ENCODE data around the gene NPHP4. TPM values are rescaled to one million over a fixed set of nuclear protein-coding genes. Genes with fewer than 3 reads are reported as not detected.
A peak's percentile ranks its signal among the peaks of the same experiment; 100 is the strongest.

Gene NPHP4
- polyA plus RNA-seq, 2 of the 4 experiments (the other 2 are of a cell fraction) = 2.9 to 5.1 TPM

DNA sequence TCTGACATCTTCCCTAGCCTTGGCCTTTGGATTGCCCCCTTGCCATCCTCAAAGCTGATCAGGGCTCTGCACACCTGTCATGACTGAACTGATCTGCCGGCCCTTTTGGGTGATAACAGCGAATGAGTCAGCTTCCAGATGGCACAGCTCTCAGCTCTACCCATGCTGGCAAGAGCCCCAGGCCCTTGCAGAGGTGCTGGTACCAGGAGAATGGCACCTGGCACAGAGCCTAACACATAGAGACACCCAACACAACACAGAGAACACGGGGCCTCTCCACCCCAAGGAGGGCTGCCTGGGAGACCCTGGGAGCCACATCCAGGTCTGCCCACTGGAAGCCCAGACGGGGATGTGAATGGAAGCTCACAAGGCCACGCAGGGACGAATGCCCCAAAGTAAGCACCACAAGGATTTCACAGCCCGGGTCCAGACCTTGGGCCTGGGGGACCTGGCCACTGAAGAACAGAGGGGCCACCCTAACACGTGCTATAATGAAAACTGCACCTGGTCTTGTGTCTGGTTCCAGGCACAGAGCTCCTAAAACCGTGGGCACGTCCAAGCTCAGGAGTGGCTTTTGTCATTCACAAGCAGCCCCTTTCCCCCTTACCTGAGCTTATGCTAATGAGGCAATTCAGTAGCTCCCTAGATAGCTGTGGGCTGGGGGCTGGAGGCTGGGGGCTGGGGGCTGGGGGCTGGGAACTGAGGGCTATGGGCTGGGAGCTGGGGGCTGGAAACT, 160.5 kb downstream of the NPHP4 start:
- DNase-seq (ENCODE audit: low read depth in 1 of 2, low spot score in 1 of 2) = no peak
- Histone ChIP-seq H3K4me3 (no peak overlapping the region), H3K4me1 (no peaks in the 10 kb centered on the region), H3K4me2 (no peak overlapping the region), H3K9me3 (no peaks in the 10 kb centered on the region), H3K27ac (no peak overlapping the region)
- no peak for FAIRE-seq
- CTCF ChIA-PET = no interaction called here
- TF ChIP-seq EHMT2 (IDR thresholded peaks at IDR 0.05; ENCODE audit: low read depth) = no peak
- TF ChIP-seq TFCP2L1 (CRISPR knock-in tag; IDR thresholded peaks at IDR 0.05) = no peak
- TF ChIP-seq ZC3H11A (IDR thresholded peaks at IDR 0.05) = no peak
- no peak for TF ChIP-seq REST (IDR thresholded peaks at IDR 0.05)
- TF ChIP-seq CBX2 (IDR thresholded peaks at IDR 0.05; ENCODE audit: borderline replicate concordance, low read depth) = no peak
- no peak for TF ChIP-seq GATA3 (IDR thresholded peaks at IDR 0.05; ENCODE audit: borderline replicate concordance)
- no peak for TF ChIP-seq CBX8 (IDR thresholded peaks at IDR 0.05)
- no peak for TF ChIP-seq ZNF302 (CRISPR knock-in tag; IDR thresholded peaks at IDR 0.05)
- TF ChIP-seq, protein P1, sequence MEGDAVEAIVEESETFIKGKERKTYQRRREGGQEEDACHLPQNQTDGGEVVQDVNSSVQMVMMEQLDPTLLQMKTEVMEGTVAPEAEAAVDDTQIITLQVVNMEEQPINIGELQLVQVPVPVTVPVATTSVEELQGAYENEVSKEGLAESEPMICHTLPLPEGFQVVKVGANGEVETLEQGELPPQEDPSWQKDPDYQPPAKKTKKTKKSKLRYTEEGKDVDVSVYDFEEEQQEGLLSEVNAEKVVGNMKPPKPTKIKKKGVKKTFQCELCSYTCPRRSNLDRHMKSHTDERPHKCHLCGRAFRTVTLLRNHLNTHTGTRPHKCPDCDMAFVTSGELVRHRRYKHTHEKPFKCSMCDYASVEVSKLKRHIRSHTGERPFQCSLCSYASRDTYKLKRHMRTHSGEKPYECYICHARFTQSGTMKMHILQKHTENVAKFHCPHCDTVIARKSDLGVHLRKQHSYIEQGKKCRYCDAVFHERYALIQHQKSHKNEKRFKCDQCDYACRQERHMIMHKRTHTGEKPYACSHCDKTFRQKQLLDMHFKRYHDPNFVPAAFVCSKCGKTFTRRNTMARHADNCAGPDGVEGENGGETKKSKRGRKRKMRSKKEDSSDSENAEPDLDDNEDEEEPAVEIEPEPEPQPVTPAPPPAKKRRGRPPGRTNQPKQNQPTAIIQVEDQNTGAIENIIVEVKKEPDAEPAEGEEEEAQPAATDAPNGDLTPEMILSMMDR (IDR thresholded peaks at IDR 0.05) = no peak
- no peak for TF ChIP-seq POLR2A (IDR thresholded peaks at IDR 0.05; ENCODE audit: low read length)
- TF ChIP-seq ELK1 (IDR thresholded peaks at IDR 0.05; ENCODE audit: low read depth, low read length) = no peak
- no peak for TF ChIP-seq ESRRA (IDR thresholded peaks at IDR 0.05; ENCODE audit: borderline replicate concordance, low read length)
- TF ChIP-seq BHLHE40 (IDR thresholded peaks at IDR 0.05; ENCODE audit: low read depth, low read length) = no peak
- POLR2A ChIA-PET = no interaction called here
- no peak for ATAC-seq
- 19% methylated on average over 4 of the region's 10 CpGs for WGBS (ENCODE audit: missing lambda C conversion rate)

DNA sequence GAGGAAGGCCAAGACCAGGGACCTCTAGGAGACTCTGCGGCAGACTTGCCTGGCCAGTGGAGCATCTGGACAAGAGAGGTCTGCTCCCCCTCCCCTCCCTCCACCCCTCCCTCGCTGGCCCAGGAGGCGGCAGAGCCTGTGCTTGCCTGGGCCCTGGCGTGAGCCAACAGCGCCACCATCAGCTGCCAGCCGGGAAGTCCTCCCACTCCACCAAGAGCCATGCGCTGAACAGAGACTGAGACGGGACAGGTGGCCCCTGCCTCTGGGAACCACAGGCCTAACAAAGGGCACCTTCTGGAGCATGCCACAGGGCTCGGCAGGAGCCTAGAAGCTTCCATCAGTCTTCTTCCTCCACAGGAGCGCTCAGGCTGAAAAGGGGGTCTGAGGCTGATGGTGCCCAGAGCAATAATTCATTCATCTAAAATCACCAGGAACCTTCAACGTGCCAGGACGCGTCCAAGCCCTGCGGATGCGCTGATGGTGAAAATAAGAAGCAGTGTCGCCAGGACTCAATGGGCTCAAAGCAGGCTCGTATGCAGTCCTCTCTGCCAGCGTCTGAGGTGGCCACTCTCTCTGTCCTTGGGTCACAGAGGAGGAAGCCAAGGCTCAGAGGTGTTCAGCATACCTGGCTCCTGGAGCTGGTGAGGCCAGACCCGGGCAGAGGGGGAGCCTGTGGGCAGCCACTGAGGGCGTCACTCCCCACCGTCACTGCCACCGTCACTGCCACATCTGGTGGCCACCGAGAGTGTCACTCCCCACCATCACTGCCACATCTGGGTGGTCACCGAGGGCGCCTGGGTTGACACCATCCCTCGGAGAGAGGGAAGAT, 161.2 kb downstream of the NPHP4 start:
- ChIA-PET CTCF (no interaction called here), POLR2A (no interaction called here)
- H3K4me1 ChIP-seq = no peaks in the 10 kb centered on the region
- H3K9me3 ChIP-seq = no peaks in the 10 kb centered on the region
- 58% methylated on average over 8 of the region's 26 CpGs for WGBS (ENCODE audit: missing lambda C conversion rate)
- ATAC-seq = peak in 1 of 2 experiments; percentile 63; a peak in 3 of 6 replicates
- H3K4me2 ChIP-seq = no peak overlapping the region
- DNase-seq (ENCODE audit: low read depth in 1 of 2, low spot score in 1 of 2) = peak in 1 of 2 experiments; percentile 6
- no peak overlapping the region for H3K4me3 ChIP-seq
- H3K27ac ChIP-seq = no peak overlapping the region
- peak in 1 of 2 experiments; percentile 41; a peak in 2 of 5 replicates for TF ChIP-seq RAD21 (conservative IDR thresholded peaks at IDR 0.05 in 1 of 2, IDR thresholded peaks at IDR 0.05 in 1 of 2)
- no peak for TF ChIP-seq FOSB (CRISPR knock-in tag; IDR thresholded peaks at IDR 0.05)
- FAIRE-seq = no peak
